VCaP (cell line): Measurements from ENCODE around the gene TTLL9.
A peak's percentile ranks its signal among the peaks of the same experiment; 100 is the strongest.

Experiments
- H3K27ac ChIP-seq: fragments of 450-650 bp; 2 replicates; pipeline ENCODE4 v1.5.1; 2017
- TF ChIP-seq, protein P1 (sequence below): fragments of 450-650 bp; conservative IDR thresholded peaks from 2 replicates; pipeline ENCODE4 v1.5.1; 2017; ENCODE audit warnings: mild to moderate bottlenecking, moderate library complexity

TTLL9 gene

GRCh38 chr20:31968291-31969126 lies 98.1 kb downstream of the TTLL9 start:
- TF ChIP-seq, protein P1, sequence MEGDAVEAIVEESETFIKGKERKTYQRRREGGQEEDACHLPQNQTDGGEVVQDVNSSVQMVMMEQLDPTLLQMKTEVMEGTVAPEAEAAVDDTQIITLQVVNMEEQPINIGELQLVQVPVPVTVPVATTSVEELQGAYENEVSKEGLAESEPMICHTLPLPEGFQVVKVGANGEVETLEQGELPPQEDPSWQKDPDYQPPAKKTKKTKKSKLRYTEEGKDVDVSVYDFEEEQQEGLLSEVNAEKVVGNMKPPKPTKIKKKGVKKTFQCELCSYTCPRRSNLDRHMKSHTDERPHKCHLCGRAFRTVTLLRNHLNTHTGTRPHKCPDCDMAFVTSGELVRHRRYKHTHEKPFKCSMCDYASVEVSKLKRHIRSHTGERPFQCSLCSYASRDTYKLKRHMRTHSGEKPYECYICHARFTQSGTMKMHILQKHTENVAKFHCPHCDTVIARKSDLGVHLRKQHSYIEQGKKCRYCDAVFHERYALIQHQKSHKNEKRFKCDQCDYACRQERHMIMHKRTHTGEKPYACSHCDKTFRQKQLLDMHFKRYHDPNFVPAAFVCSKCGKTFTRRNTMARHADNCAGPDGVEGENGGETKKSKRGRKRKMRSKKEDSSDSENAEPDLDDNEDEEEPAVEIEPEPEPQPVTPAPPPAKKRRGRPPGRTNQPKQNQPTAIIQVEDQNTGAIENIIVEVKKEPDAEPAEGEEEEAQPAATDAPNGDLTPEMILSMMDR, result no peak
- H3K27ac ChIP-seq, result peak overlapping the region; percentile 84

- TF ChIP-seq, protein P1, result no peak
- no peak overlapping the region for H3K27ac ChIP-seq
These were observed 99.6 kb downstream of the TTLL9 start for GRCh38 chr20:31969991-31970390.

GRCh38 chr20:31972471-31973021 lies 102.1 kb downstream of the TTLL9 start:
- H3K27ac ChIP-seq, result no peak overlapping the region
- TF ChIP-seq, protein P1, result no peak

- H3K27ac ChIP-seq, result no peak overlapping the region
- TF ChIP-seq, protein P1, result no peak
These were observed 103.9 kb downstream of the TTLL9 start for GRCh38 chr20:31974296-31974695.

DNA sequence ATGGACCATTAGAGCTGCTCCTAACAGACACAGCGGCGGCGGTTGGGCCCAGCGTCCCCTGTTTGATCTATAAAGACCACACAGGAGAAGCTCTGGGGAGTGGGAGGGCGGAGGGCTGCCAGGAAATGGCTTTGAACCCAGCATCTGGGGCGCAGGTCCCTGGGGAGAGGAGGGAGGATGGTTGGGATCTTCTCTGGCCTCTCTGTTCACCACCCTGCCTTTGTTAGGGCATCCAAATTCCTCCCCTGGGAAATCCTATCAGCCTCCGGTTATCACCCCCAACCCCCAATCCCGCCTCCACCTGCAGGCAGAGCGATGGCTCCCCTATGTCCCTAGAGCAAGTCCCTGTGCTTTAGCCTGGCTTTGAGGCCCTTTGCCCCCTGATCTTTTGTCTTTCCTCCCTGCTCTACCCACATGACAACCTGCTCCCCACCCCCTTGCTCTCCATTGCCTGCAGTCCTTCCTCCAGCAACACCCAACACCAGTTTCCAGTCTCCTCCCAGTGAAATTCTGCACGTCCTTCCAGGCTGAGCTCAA lies 104.6 kb downstream of the TTLL9 start:
- TF ChIP-seq, protein P1, result no peak
- no peak overlapping the region for H3K27ac ChIP-seq

DNA sequence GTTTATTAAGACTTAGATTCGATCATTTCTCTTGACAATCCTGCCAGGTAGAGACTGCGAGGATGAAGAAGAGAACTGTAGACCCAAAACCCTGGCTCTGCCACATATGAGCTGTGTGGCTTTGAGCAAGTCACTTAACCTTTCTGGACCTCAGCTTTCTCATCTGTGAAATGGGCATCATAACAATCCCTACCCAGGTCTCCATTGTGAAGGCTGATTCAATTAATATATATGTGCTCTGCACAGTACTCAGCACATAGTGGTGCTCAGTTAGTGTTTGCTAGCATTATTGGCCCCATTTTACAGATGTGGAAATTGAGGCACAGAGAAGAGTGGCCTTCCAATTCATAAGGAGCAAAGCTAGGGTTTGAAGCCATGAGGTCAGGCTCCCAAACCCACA lies 105.4 kb downstream of the TTLL9 start:
- no peak overlapping the region for H3K27ac ChIP-seq
- TF ChIP-seq, protein P1, result no peak

DNA sequence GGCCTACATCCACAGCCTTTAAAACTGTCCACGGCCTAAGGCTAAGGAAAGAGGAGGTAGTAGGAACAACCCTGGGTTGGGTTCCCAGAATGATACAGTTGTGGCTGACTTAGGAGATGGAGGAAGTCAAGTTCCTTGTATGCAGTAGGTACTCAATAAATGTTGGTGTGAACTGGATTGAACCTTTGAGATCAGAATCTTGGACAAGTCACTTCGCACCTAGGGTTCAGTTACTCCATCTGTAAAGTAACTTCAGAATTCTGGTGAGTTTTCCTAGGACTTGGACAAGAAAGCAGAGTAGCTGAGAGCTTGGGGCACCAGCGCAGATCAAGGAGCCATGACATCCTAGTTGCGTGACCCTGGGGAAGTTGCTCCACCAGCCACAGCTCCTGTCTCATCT lies 106.6 kb downstream of the TTLL9 start:
- TF ChIP-seq, protein P1, result no peak
- H3K27ac ChIP-seq, result no peak overlapping the region
